Gastroesophageal sphincter (tissue), 3 donors: ENCODE measurements around the gene PPP1R26.
"Not testable (repeated sequence)": the region's sequence is repeated elsewhere in the genome, so short reads cannot be mapped to it uniquely, and the experiment has no call there.

Source experiments
- POLR2A ChIP-seq, 2 donors: fragments of 450-650 bp; IDR thresholded peaks; one replicate each; pipeline ENCODE4 v1.6.1; 2017; ENCODE audit warnings: antibody characterized with exemption in 2 of 2, mild to moderate bottlenecking in 2 of 2, moderate library complexity in 1 of 2
- TF ChIP-seq, protein P1 (sequence below), 4 experiments: fragments of 200-600 bp in 2 of 4; fragments of 450-650 bp in 2 of 4; sonication (generic) in 1 of 4; IDR thresholded peaks; one replicate each; pipeline ENCODE4 v1.5.1; 2017 to 2019; ENCODE audit warnings: antibody characterized with exemption in 4 of 4, mild to moderate bottlenecking in 2 of 4, moderate library complexity in 2 of 4

DNA sequence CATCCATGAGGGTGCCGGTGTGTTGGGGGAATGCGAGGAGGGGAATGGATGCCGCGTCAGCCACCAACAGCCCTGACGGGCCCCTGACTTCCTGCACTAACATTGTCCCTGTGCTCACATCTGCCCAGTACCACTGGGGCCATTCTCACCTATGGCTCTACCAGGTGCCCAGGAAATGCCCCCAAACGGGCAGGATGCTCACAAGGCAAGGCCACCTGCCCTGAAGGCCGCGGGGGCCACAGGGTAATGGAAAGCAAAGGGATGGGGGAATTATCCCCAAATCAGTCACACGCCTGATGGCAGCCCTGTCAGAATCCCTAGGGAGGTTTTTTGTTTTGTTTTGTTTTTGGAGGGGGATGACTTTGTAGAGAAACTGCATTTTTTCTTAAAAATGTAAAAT lies 34.3 kb downstream of the PPP1R26 start:
- TF ChIP-seq, protein P1, sequence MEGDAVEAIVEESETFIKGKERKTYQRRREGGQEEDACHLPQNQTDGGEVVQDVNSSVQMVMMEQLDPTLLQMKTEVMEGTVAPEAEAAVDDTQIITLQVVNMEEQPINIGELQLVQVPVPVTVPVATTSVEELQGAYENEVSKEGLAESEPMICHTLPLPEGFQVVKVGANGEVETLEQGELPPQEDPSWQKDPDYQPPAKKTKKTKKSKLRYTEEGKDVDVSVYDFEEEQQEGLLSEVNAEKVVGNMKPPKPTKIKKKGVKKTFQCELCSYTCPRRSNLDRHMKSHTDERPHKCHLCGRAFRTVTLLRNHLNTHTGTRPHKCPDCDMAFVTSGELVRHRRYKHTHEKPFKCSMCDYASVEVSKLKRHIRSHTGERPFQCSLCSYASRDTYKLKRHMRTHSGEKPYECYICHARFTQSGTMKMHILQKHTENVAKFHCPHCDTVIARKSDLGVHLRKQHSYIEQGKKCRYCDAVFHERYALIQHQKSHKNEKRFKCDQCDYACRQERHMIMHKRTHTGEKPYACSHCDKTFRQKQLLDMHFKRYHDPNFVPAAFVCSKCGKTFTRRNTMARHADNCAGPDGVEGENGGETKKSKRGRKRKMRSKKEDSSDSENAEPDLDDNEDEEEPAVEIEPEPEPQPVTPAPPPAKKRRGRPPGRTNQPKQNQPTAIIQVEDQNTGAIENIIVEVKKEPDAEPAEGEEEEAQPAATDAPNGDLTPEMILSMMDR (IDR thresholded peaks at IDR 0.05) = not testable (repeated sequence)
- not testable (repeated sequence) for TF ChIP-seq POLR2A (IDR thresholded peaks at IDR 0.05)
